GM21423 (cell line): ENCODE data around the gene UBE2E1.
"Not testable (repeated sequence)": the region's sequence is repeated elsewhere in the genome, so short reads cannot be mapped to it uniquely, and the experiment has no call there.

Experiments used
- ATAC-seq: cut with Tn5 transposase; IDR thresholded peaks from one replicate; pipeline ENCODE4 v1.9.1; 2021; ENCODE audit warnings: mild to moderate bottlenecking, moderate library complexity; ENCODE audit not compliant: unreplicated experiment

Gene UBE2E1

GRCh38 chr3:23875113-23875725 is 69.5 kb downstream of the UBE2E1 start:
- no peak for ATAC-seq

- no peak for ATAC-seq
These were observed 71.2 kb downstream of the UBE2E1 start for GRCh38 chr3:23876923-23877322.

GRCh38 chr3:23877329-23877980 is 71.7 kb downstream of the UBE2E1 start:
- ATAC-seq = no peak

- ATAC-seq = no peak
These were observed 73.7 kb downstream of the UBE2E1 start for GRCh38 chr3:23879485-23879884.

- ATAC-seq = no peak
These were observed 75.1 kb downstream of the UBE2E1 start for GRCh38 chr3:23880703-23881339.

GRCh38 chr3:23881993-23882392 is 76.2 kb downstream of the UBE2E1 start:
- ATAC-seq = not testable (repeated sequence)

- no peak for ATAC-seq
These were observed 76.7 kb downstream of the UBE2E1 start for GRCh38 chr3:23882487-23882918.

- no peak for ATAC-seq
These were observed 78.7 kb downstream of the UBE2E1 start for GRCh38 chr3:23884481-23884880.

GRCh38 chr3:23885210-23885609 is 79.5 kb downstream of the UBE2E1 start:
- no peak for ATAC-seq

- no peak for ATAC-seq
These were observed 80.6 kb downstream of the UBE2E1 start for GRCh38 chr3:23886311-23886710.

- no peak for ATAC-seq
These were observed 83.0 kb downstream of the UBE2E1 start for GRCh38 chr3:23888617-23889228.

- ATAC-seq = no peak
These were observed 83.6 kb downstream of the UBE2E1 start for GRCh38 chr3:23889386-23889785.

- ATAC-seq = no peak
These were observed 84.2 kb downstream of the UBE2E1 start for GRCh38 chr3:23889950-23890349.

- no peak for ATAC-seq
These were observed 88.7 kb downstream of the UBE2E1 start for GRCh38 chr3:23894254-23895061.

- no peak for ATAC-seq
These were observed 89.4 kb downstream of the UBE2E1 start for GRCh38 chr3:23895181-23895580.

- no peak for ATAC-seq
These were observed 95.0 kb downstream of the UBE2E1 start for GRCh38 chr3:23900744-23901143.

- no peak for ATAC-seq
These were observed 98.8 kb downstream of the UBE2E1 start for GRCh38 chr3:23904545-23904944.

- ATAC-seq = no peak
These were observed 103.6 kb downstream of the UBE2E1 start for GRCh38 chr3:23909341-23909740.

- no peak for ATAC-seq
These were observed 105.6 kb downstream of the UBE2E1 start for GRCh38 chr3:23911397-23911796.

- ATAC-seq = not testable (repeated sequence)
These were observed 106.6 kb downstream of the UBE2E1 start for GRCh38 chr3:23912335-23912734.

GRCh38 chr3:23913182-23913581 is 107.4 kb downstream of the UBE2E1 start:
- no peak for ATAC-seq
